ENCODE results near the gene DMAC2. TPM values are rescaled to one million over a fixed set of nuclear protein-coding genes. Genes with fewer than 3 reads are reported as not detected.

The DMAC2 gene
- total RNA-seq, 1 donor from 2014 or later, result 38.2 TPM

- Mint-ChIP-seq H3K4me1 (peaks cover 16% of the 10 kb centered on the region), H3K4me3 (no peak overlapping the region), H3K36me3 (ENCODE audit: low read depth) (peaks cover 43% of the 10 kb centered on the region), H3K27ac (no peak overlapping the region), H3K9me3 (no peaks in the 10 kb centered on the region), H3K27me3 (no peaks in the 10 kb centered on the region)
- CTCF ChIA-PET, result interaction anchor here (0.7 to 1.2 kb wide), 2 partner anchors 137 to 144 kb away, joined by 3 read pairs; no protein-coding TSS in a partner anchor
- POLR2A ChIA-PET, result interaction anchor here (1.3 kb wide), 1 partner anchor 14 kb away, joined by 3 read pairs; the partner anchor contains the start of gene DMAC2
- no peak for ATAC-seq (ENCODE audit: low read depth)
- TF ChIP-seq, protein P1, sequence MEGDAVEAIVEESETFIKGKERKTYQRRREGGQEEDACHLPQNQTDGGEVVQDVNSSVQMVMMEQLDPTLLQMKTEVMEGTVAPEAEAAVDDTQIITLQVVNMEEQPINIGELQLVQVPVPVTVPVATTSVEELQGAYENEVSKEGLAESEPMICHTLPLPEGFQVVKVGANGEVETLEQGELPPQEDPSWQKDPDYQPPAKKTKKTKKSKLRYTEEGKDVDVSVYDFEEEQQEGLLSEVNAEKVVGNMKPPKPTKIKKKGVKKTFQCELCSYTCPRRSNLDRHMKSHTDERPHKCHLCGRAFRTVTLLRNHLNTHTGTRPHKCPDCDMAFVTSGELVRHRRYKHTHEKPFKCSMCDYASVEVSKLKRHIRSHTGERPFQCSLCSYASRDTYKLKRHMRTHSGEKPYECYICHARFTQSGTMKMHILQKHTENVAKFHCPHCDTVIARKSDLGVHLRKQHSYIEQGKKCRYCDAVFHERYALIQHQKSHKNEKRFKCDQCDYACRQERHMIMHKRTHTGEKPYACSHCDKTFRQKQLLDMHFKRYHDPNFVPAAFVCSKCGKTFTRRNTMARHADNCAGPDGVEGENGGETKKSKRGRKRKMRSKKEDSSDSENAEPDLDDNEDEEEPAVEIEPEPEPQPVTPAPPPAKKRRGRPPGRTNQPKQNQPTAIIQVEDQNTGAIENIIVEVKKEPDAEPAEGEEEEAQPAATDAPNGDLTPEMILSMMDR (IDR thresholded peaks at IDR 0.05), result no peak
- no peak for DNase-seq
- intact Hi-C loops (cut with micrococcal nuclease), result no loop called here
These were observed 13.4 kb downstream of the DMAC2 start for GRCh38 chr19:41426116-41426841.

DNA sequence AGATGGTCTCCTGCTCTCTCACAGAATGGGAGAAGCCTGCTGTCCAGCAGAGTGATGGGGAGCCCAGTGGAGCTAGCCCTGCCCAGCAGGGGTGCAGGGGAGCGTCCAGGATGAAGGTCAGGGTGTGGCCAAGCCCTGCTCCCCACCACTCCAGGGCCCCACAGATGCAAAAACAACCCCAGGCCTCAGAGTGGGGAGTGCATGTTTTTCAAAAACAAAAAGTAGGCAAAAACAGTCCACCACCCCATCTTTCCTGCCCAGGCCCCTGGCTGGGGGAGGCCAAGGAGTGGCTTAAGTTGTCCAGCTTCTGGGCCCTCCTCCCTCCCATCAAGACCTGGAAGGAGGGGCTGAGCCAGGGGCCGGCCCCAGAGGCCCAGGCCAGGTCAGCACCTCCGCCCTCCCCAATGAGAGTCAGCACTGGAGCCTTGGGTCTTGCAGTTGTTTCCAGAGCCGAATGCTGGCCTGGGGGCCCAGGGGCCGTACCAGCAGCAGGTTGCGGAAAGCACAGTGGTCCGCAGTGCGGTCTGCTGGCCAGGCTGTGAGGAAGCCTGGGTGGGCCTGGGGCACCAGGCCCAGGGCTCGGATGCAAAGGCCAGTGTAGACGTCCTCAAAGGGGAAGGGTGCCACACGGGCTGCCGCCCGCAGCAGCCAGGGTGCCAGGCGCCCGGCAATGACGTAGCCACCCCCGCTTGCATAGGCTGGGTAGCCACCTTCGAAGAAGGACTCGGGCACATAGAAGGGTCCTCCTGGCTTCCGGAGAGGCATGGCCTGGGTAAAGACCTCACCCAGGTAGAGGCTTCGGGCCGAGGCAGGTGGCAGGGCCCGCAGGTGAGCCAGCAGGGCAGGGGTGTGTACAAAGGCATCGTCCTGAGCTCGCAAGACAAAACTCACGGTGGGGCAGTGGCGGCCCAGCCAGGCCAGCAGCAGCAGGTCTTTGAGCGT is 14.3 kb downstream of the DMAC2 start:
- Mint-ChIP-seq H3K4me1 (peaks cover 16% of the 10 kb centered on the region), H3K27ac (no peak overlapping the region), H3K4me3 (no peak overlapping the region), H3K27me3 (no peaks in the 10 kb centered on the region), H3K9me3 (no peaks in the 10 kb centered on the region), H3K36me3 (ENCODE audit: low read depth) (peaks cover 45% of the 10 kb centered on the region)
- intact Hi-C loops (cut with micrococcal nuclease), result no loop called here
- ATAC-seq (ENCODE audit: low read depth), result no peak
- CTCF ChIA-PET, result no interaction called here
- TF ChIP-seq, protein P1 (IDR thresholded peaks at IDR 0.05), result no peak
- POLR2A ChIA-PET, result no interaction called here
- DNase-seq, result no peak

GRCh38 chr19:41424335-41425173 is 15.2 kb downstream of the DMAC2 start:
- Mint-ChIP-seq H3K4me3 (no peak overlapping the region), H3K27ac (no peak overlapping the region), H3K36me3 (ENCODE audit: low read depth) (peaks cover 53% of the 10 kb centered on the region), H3K9me3 (no peaks in the 10 kb centered on the region), H3K27me3 (no peaks in the 10 kb centered on the region), H3K4me1 (peaks cover 16% of the 10 kb centered on the region)
- ATAC-seq (ENCODE audit: low read depth), result no peak
- intact Hi-C loops (cut with micrococcal nuclease), result no loop called here
- DNase-seq, result no peak
- TF ChIP-seq, protein P1 (IDR thresholded peaks at IDR 0.05), result no peak
- ChIA-PET POLR2A (no interaction called here), CTCF (interaction anchor here (0.5 kb wide), 1 partner anchor 86 kb away, joined by 4 read pairs; no protein-coding TSS in a partner anchor)

DNA sequence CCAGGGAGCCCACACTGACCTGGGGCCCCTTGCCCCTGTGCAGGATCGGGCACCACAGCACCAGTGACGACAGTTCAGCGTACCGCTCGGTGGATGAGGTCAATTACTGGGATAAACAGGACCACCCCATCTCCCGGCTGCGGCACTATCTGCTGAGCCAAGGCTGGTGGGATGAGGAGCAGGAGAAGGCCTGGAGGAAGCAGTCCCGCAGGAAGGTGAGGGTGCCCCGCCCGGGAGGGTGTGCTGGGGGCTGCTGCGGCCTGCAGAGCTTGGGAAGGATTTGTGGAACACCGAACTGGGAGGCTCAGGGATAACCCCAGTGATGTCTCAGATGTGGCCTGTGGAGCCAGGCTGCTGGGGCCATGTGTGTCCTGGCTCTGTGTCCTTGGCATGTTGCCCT is 16.8 kb downstream of the DMAC2 start:
- Mint-ChIP-seq H3K27me3 (no peaks in the 10 kb centered on the region), H3K36me3 (ENCODE audit: low read depth) (peaks cover 67% of the 10 kb centered on the region), H3K9me3 (no peaks in the 10 kb centered on the region)

More for the DNA sequence above, 16.8 kb downstream of the DMAC2 start:
- DNase-seq (no peak), ATAC-seq (ENCODE audit: low read depth) (no peak)
- intact Hi-C loops (cut with micrococcal nuclease), result no loop called here
- ChIA-PET CTCF (no interaction called here), POLR2A (interaction anchor here (0.7 kb wide), 1 partner anchor 330 kb away, joined by 4 read pairs; no protein-coding TSS in a partner anchor)
- TF ChIP-seq, protein P1 (IDR thresholded peaks at IDR 0.05), result no peak
- H3K4me1 Mint-ChIP-seq, result peaks cover 11% of the 10 kb centered on the region
- no peak overlapping the region for H3K4me3 Mint-ChIP-seq
- H3K27ac Mint-ChIP-seq, result no peak overlapping the region
